CD4-positive, alpha-beta T cell treated with Interleukin-15 for 4 hours (primary cell): ENCODE results near the gene TPK1.

Experiments
- DNase-seq: peaks from one replicate; pipeline ENCODE4 v3.0.0-alpha.2; 2020; ENCODE audit warnings: low spot score

The TPK1 gene

GRCh38 chr7:144407266-144407931, 428.5 kb downstream of the TPK1 start:
- no peak for DNase-seq

GRCh38 chr7:144404946-144405345, 430.9 kb downstream of the TPK1 start:
- no peak for DNase-seq

- DNase-seq: no peak
Observed at GRCh38 chr7:144403649-144404061, 432.2 kb downstream of the TPK1 start, which contains the start of gene NOBOX. Gene NOBOX, minus strand, starts transcription at chr7:144403693.

- no peak for DNase-seq
Observed at GRCh38 chr7:144403102-144403501, 432.8 kb downstream of the TPK1 start.
